PC-9 (cell line): ENCODE measurements around the gene HELZ. TPM values are rescaled to one million over a fixed set of nuclear protein-coding genes. Genes with fewer than 3 reads are reported as not detected.

Experiments used
- BruUV-seq: library from RNA; stranded (reverse); fragments of 400-500 nt; replicated peaks from 2 replicates; lab custom pipeline; 2021; lab: Mats Ljungman, UMichigan
- CTCF ChIA-PET: fragments of 300-600 bp; sonication (Branson Sonifier 250); formaldehyde crosslinking; loops from one replicate; lab custom pipeline; 2022; ENCODE audit warnings: antibody characterized with exemption; lab: Charles Lee
- POLR2A ChIA-PET: fragments of 300-600 bp; sonication (Branson Sonifier 250); formaldehyde crosslinking; loops from one replicate; lab custom pipeline; 2022; ENCODE audit warnings: antibody characterized with exemption; ENCODE audit not compliant: unreplicated experiment; lab: Charles Lee
- DNase-seq, 2 experiments: peaks; one replicate each; pipeline versions ENCODE4 v3.0.0 to v3.0.0-alpha.2; 2015 to 2022; ENCODE audit warnings: mixed read lengths in 1 of 2
- H2AFZ ChIP-seq: fragments of 200-600 bp; sonication (generic); 2 replicates; pipeline ENCODE4 v1.8.1; 2017; ENCODE audit warnings: antibody characterized with exemption
- H3F3A ChIP-seq: fragments of 200-600 bp; sonication (generic); 2 replicates; pipeline ENCODE4 v1.8.1; 2017; ENCODE audit warnings: antibody characterized with exemption, mild to moderate bottlenecking, low read depth; ENCODE audit not compliant: insufficient read depth
- H3K27ac ChIP-seq: fragments of 200-600 bp; sonication (generic); 2 replicates; pipeline ENCODE4 v1.6.1; 2016; ENCODE audit warnings: mixed run types
- H3K27me3 ChIP-seq: fragments of 200-600 bp; sonication (generic); 2 replicates; pipeline ENCODE4 v1.6.1; 2016; ENCODE audit warnings: low read depth, mixed run types; ENCODE audit not compliant: insufficient read depth
- H3K36me3 ChIP-seq: fragments of 200-600 bp; sonication (generic); 2 replicates; pipeline ENCODE4 v1.6.1; 2016; ENCODE audit warnings: low read depth, mixed run types
- H3K4me1 ChIP-seq: fragments of 200-600 bp; sonication (generic); replicated peaks from 2 replicates; pipeline ENCODE4 v1.6.1; 2016; ENCODE audit warnings: mixed run types; ENCODE audit not compliant: insufficient read depth
- H3K4me2 ChIP-seq: fragments of 200-600 bp; sonication (generic); 2 replicates; pipeline ENCODE4 v1.6.1; 2017; ENCODE audit warnings: mixed run types
- H3K4me3 ChIP-seq: fragments of 200-600 bp; sonication (generic); 2 replicates; pipeline ENCODE4 v1.6.1; 2016; ENCODE audit warnings: mixed run types
- H3K79me2 ChIP-seq: fragments of 200-600 bp; sonication (generic); 2 replicates; pipeline ENCODE4 v1.6.1; 2017; ENCODE audit warnings: low read depth, mixed run types
- H3K9me2 ChIP-seq: fragments of 200-600 bp; sonication (generic); 2 replicates; pipeline ENCODE4 v1.8.1; 2017; ENCODE audit warnings: mild to moderate bottlenecking; ENCODE audit not compliant: insufficient read depth
- H3K9me3 ChIP-seq: fragments of 200-600 bp; sonication (generic); 2 replicates; pipeline ENCODE4 v1.8.1; 2016; ENCODE audit warnings: low read depth; ENCODE audit not compliant: insufficient read depth
- H4K20me1 ChIP-seq: fragments of 200-600 bp; sonication (generic); 2 replicates; pipeline ENCODE4 v1.8.1; 2017; ENCODE audit not compliant: insufficient read depth
- EZH2 ChIP-seq: fragments of 200-600 bp; sonication (generic); IDR thresholded peaks from 2 replicates; pipeline ENCODE4 v1.8.0; 2017; ENCODE audit warnings: antibody characterized with exemption, low read depth
- intact Hi-C: fragments of 100-400 bp; cut with micrococcal nuclease; formaldehyde crosslinking; loops from one replicate; pipeline ENCODE4 v1.10.0; 2022; ENCODE audit not compliant: unreplicated experiment
- total RNA-seq: library from RNA; stranded (reverse); gene quantifications from 2 replicates; pipeline ENCODE4 v1.2.3, GENCODE V29; 2021
- TF ChIP-seq, protein P1 (sequence below): fragments of 200-600 bp; sonication (generic); conservative IDR thresholded peaks from 2 replicates; pipeline ENCODE4 v1.6.1; 2017; ENCODE audit warnings: mixed run types, antibody characterized with exemption, mild to moderate bottlenecking, moderate library complexity

HELZ gene
- total RNA-seq, 1 experiment from 2014 or later: 38.0 TPM

DNA sequence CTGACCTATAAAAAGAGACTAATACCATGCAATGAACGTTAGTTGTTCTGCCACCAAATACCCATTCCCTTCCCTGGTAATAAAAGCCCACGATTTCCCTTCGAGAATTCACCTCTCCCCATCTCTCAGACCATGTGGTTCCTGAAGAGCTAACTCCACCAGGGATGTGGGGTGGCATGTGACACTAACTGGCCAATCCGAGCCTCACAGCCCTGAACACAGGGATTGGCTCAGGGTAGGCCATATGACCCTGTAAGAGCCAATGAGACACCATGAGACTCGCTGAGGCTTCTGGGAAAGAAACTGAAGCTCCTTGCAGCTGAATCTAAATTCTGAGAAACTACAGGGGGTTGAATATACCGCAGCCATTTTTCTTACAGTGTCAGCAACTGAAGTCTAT, 21.1 kb downstream of the HELZ start:
- intact Hi-C loops: no loop called here
- CTCF ChIA-PET: no interaction called here
- TF ChIP-seq EZH2: no peak
- TF ChIP-seq, protein P1, sequence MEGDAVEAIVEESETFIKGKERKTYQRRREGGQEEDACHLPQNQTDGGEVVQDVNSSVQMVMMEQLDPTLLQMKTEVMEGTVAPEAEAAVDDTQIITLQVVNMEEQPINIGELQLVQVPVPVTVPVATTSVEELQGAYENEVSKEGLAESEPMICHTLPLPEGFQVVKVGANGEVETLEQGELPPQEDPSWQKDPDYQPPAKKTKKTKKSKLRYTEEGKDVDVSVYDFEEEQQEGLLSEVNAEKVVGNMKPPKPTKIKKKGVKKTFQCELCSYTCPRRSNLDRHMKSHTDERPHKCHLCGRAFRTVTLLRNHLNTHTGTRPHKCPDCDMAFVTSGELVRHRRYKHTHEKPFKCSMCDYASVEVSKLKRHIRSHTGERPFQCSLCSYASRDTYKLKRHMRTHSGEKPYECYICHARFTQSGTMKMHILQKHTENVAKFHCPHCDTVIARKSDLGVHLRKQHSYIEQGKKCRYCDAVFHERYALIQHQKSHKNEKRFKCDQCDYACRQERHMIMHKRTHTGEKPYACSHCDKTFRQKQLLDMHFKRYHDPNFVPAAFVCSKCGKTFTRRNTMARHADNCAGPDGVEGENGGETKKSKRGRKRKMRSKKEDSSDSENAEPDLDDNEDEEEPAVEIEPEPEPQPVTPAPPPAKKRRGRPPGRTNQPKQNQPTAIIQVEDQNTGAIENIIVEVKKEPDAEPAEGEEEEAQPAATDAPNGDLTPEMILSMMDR: no peak

DNA sequence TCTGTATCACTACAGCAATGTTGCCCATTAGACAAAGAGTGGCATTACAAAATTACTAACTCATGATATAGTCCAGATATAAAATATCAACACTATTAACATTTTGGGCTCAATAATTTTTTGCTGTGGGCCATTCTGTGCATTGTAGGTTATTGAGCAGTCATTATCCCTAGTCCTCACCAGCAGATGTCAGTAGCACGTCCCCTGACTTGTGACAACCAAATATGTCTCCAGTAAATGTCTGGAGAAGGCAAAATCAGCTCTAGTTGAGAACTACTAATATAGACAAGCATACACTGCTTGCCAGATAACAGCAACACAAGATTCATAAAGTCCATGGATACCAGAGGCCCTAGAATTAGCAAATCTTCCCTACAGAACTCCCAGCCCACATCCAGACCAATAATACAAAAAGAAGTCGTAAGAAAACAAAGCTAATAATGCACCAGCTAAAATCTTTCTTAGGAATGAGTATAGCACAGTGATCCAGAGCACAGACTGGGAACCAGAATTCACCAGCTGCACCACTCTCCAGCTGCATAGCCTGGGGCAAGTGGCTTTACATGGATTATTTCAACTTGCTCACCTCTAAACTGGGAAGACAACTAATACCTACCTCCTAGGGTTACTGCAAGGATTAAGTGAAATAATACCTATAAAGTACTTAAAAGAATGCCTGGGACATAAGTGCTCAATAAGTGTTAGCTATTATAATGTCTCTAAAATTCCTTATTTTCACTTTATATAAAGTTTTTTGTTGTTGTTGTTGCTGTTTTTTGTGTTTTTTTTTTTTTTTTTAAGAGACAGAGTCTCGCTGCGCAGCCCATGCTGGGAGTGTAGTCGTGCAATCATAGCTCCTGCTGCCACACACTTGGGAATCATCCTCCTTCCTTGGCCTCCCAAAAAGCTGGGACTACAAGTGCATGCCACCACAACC, 23.7 kb downstream of the HELZ start:
- Histone ChIP-seq H3K36me3 (peaks cover 13% of the 10 kb centered on the region; the same call in 1 of the 2 replicates), H3K4me3 (no peak overlapping the region), H3K27me3 (no peaks in the 10 kb centered on the region), H3K9me2 (no peaks in the 10 kb centered on the region), H4K20me1 (peaks cover 39% of the 10 kb centered on the region), H3K27ac (no peak overlapping the region), H3K79me2 (peaks cover 73% of the 10 kb centered on the region), H3K9me3 (no peaks in the 10 kb centered on the region), H3K4me2 (no peak overlapping the region), H3F3A (no peaks in the 10 kb centered on the region), H2AFZ (no peak overlapping the region), H3K4me1 (no peaks in the 10 kb centered on the region)
- intact Hi-C loops: no loop called here
- ChIA-PET CTCF (interaction anchor here (0.6 to 0.7 kb wide), 2 partner anchors 26 to 155 kb away, joined by 3 to 10 read pairs; no protein-coding TSS in a partner anchor), POLR2A (interaction anchor here (0.6 kb wide), 1 partner anchor 72 kb away, joined by 5 read pairs; no protein-coding TSS in a partner anchor)
- TF ChIP-seq, protein P1: no peak
- TF ChIP-seq EZH2: no peak
- no TSS peak for BruUV-seq
- DNase-seq: no peak

More for the DNA sequence above, 21.1 kb downstream of the HELZ start:
- BruUV-seq: no TSS peak
- no peak for DNase-seq
- H3K4me1 ChIP-seq: no peaks in the 10 kb centered on the region
- no peaks in the 10 kb centered on the region for H3F3A ChIP-seq
- H3K79me2 ChIP-seq: peaks cover 81% of the 10 kb centered on the region
- no peaks in the 10 kb centered on the region for H3K9me2 ChIP-seq
- POLR2A ChIA-PET: no interaction called here
- H2AFZ ChIP-seq: no peak overlapping the region
- no peak overlapping the region for H3K4me2 ChIP-seq
- H3K9me3 ChIP-seq: no peaks in the 10 kb centered on the region
- no peak overlapping the region for H3K4me3 ChIP-seq
- no peaks in the 10 kb centered on the region for H3K27me3 ChIP-seq
- no peak overlapping the region for H3K27ac ChIP-seq
- H3K36me3 ChIP-seq: 0 out of 2 replicates have a peak, but pooled peaks cover 3% of the 10 kb centered on the region
- H4K20me1 ChIP-seq: peaks cover 45% of the 10 kb centered on the region

DNA sequence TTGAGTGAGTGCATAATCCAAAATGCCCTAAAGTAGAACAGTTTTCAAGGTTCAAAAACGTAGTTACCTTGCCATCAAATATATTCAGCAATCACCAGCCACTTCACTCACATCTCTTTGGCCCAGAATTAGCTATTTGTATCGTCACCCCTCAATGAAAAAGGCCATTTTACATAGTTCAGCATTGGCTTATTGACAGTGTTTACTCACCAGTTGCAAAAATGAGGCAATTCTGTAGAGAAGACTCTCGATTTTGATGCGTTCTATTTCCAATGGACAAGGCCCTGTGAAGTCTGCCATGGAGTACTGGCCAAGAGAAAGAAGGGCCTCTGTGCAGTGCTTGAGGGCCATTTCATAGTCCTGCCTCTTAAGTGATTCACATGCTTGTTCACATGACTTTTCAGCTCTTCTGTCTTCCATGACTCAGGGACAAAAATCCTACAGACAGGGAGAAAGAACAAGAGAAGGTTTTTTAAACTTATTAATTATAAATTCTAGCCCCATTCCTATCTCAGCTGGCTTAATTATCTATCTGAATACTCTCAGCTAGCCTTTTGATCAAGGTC, 26.5 kb downstream of the HELZ start:
- DNase-seq: no peak
- H3K4me2 ChIP-seq: no peak overlapping the region
- no peak overlapping the region for H2AFZ ChIP-seq
- no peaks in the 10 kb centered on the region for H3F3A ChIP-seq
- no peak overlapping the region for H3K27ac ChIP-seq
- intact Hi-C loops: no loop called here
- no peaks in the 10 kb centered on the region for H3K9me3 ChIP-seq
- no TSS peak for BruUV-seq
- TF ChIP-seq, protein P1: no peak
- no peak for TF ChIP-seq EZH2
- H4K20me1 ChIP-seq: peaks cover 27% of the 10 kb centered on the region
- H3K79me2 ChIP-seq: peaks cover 46% of the 10 kb centered on the region
- no peaks in the 10 kb centered on the region for H3K9me2 ChIP-seq
- H3K4me1 ChIP-seq: peaks cover 4% of the 10 kb centered on the region
- peaks cover 23% of the 10 kb centered on the region; the same call in 1 of the 2 replicates for H3K36me3 ChIP-seq
- POLR2A ChIA-PET: no interaction called here
- CTCF ChIA-PET: no interaction called here
- no peaks in the 10 kb centered on the region for H3K27me3 ChIP-seq
- no peak overlapping the region for H3K4me3 ChIP-seq
